GM19395 (cell line): ENCODE results near the gene NOG.

Source experiments
- ATAC-seq: cut with Tn5 transposase; IDR thresholded peaks from one replicate; pipeline ENCODE4 v1.9.1; 2021; ENCODE audit warnings: mild to moderate bottlenecking, moderate library complexity; ENCODE audit not compliant: unreplicated experiment

Gene NOG

DNA sequence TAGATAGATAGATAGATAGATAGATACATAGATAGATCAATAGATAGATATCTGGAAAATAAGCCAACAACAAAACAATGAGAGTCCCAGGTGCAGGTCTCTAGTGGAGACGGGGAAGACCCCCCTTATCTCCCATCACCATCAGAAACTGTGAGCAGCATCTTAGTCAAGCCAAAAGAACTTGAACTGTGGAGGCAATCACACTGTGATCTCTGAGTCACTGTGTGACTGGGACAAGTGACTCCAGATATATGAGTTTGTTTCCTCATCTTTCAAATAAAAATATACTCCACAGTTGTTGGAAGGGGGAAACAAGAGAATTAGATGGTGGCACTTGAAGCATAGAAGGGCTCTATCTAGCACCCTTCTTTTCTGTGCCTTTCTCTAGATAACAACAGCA, 42.1 kb downstream of the NOG start:
- no peak for ATAC-seq

DNA sequence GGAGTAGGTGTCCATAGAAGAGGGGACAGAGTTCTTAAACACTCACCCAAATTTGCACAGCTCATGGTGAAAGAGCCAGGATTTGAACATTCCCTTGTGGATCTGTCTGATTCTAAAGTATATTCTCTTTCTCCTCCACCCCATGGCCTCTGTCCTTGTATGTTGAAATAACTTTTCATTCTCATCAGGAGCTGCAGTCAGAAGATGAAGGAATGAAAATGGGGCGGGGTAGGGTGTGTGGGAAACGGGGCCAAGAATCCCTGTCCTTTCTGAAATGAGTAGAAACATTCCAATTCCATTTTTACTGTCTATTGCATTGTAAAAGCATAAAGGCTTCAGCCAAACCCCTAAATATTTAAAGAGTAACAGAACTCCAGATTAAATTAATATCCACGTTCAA, 42.8 kb downstream of the NOG start:
- no peak for ATAC-seq

- ATAC-seq = no peak
Observed at GRCh38 chr17:56637254-56637653, 43.8 kb downstream of the NOG start.

- no peak for ATAC-seq
Observed at GRCh38 chr17:56638591-56639051, 45.1 kb downstream of the NOG start.

DNA sequence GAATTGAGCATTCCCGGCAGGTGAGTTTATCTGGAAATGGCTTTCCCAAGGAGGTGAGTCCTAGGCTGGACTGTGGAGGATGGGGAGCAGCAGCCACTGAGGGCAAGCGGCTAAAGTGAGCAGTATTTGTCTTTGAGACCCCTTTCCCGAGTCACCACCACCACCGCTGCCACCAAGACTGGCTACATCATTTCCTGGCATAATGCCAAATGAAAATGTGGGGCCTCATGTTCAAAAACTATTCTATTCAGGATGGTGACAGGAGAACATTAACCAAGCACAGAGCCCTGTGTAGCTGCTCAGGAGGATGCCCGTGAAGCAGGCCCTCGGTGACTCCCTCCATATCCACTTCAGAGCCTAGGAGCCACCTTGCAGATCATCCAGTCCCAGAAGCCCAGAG, 46.0 kb downstream of the NOG start:
- no peak for ATAC-seq

- no peak for ATAC-seq
Observed at GRCh38 chr17:56640116-56640515, 46.6 kb downstream of the NOG start.

GRCh38 chr17:56641373-56641772, 47.9 kb downstream of the NOG start:
- ATAC-seq = no peak

GRCh38 chr17:56641894-56642293, 48.4 kb downstream of the NOG start:
- no peak for ATAC-seq

DNA sequence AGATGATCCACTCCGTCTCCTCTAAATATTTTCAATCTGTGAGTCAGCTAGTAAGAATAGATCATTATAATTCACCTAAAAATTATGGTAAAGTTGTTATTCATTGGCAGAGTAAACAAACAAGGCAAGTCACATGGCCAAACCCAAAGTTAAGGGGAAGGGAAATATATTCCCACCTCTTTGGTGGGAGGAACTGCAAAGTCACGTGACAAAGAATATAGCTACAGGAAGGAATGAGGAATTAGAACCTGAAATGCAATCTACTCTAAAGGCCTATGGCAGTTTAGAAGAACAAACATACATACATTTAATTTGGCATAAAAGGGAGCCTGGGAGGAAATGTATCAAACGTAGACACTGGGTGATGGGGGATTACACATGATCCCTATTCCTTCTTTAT, 48.9 kb downstream of the NOG start:
- no peak for ATAC-seq
